Transverse colon (tissue), 4 donors: ENCODE measurements around the gene ATP1A2.

Source experiments
- CTCF ChIP-seq, 5 experiments: fragments of 200-600 bp in 3 of 5; fragments of 450-650 bp in 2 of 5; sonication (generic) in 3 of 5; IDR thresholded peaks; 1 replicate in 2 of 5; 2 replicates in 3 of 5; pipeline ENCODE4 v1.5.1; 2016 to 2017; ENCODE audit warnings: antibody characterized with exemption in 5 of 5, inconsistent platforms in 3 of 5, mild to moderate bottlenecking in 2 of 5, moderate library complexity in 1 of 5
- POLR2AphosphoS5 ChIP-seq, 3 donors: sonication (generic); formaldehyde crosslinking; IDR thresholded peaks; one replicate each; pipeline ENCODE4 v1.6.1; 2016; ENCODE audit warnings: antibody characterized with exemption in 3 of 3

- TF ChIP-seq CTCF (IDR thresholded peaks at IDR 0.05) = no peak
- no peak for TF ChIP-seq POLR2AphosphoS5 (IDR thresholded peaks at IDR 0.05)
Observed at GRCh38 chr1:160154790-160155189, 39.2 kb downstream of the ATP1A2 start.
